Urinary bladder (tissue), 4 donors: ENCODE data around the gene EPM2A. TPM values are rescaled to one million over a fixed set of nuclear protein-coding genes. Genes with fewer than 3 reads are reported as not detected.
A peak's percentile ranks its signal among the peaks of the same experiment; 100 is the strongest.

Experiments used
- DNase-seq: peaks from one replicate; pipeline ENCODE4 v3.0.0-alpha.2; 2015; ENCODE audit errors: extremely low spot score
- H3K27ac ChIP-seq: one replicate; pipeline ENCODE4 v1.5.1; 2013; ENCODE audit warnings: low read depth, mild to moderate bottlenecking, moderate library complexity
- H3K36me3 ChIP-seq: one replicate; pipeline ENCODE4 v1.6.1; 2013; ENCODE audit warnings: mild to moderate bottlenecking, moderate library complexity; ENCODE audit not compliant: insufficient read depth
- H3K4me1 ChIP-seq: one replicate; pipeline ENCODE4 v1.6.1; 2013; ENCODE audit warnings: mild to moderate bottlenecking, moderate library complexity; ENCODE audit not compliant: insufficient read depth
- H3K4me3 ChIP-seq: one replicate; pipeline ENCODE4 v1.5.1; 2013; ENCODE audit warnings: low read depth, low read length
- WGBS: extraction: QIAGEN DNeasy Blood & Tissue Kit; methylation state at CpG from one replicate; pipeline ENCODE4 v1.1.7; 2013; 5-methylcytosine and 5-hydroxymethylcytosine counted together
- polyA plus RNA-seq: library from polyadenylated mRNA; stranded (reverse); fragments of 200-250 nt; gene quantifications from one replicate; pipeline ENCODE4 v1.2.3, GENCODE V29; 2013
- total RNA-seq: library from RNA; depleted of rRNA; stranded (reverse); fragments of >200 nt; gene quantifications from one replicate; pipeline ENCODE4 v1.2.3, GENCODE V29; 2014
- donor health status: healthy with polysubstance abuse.
- donor health status: healthy.

EPM2A gene
- total RNA-seq = 22.5 TPM
- 25.3 TPM for polyA plus RNA-seq

- Histone ChIP-seq H3K4me1 (no peaks in the 10 kb centered on the region), H3K4me3 (peak within 1 kb of the TSS; percentile 81), H3K27ac (peak within 1 kb of the TSS; percentile 89), H3K36me3 (no peaks in the 10 kb centered on the region)
- peak; percentile 21 for DNase-seq
- under 1% methylated on average over 69 of the region's 69 CpGs for WGBS
Observed at GRCh38 chr6:145735356-145736165, at the start of gene EPM2A. Gene EPM2A (minus strand): TSS chr6:145735520. CDS start chr6:145735498, 22 bp downstream.

GRCh38 chr6:145784683-145785082 is 49.4 kb upstream of the EPM2A start:
- no peak for DNase-seq
- no peaks in the 10 kb centered on the region for H3K4me1 ChIP-seq
- H3K4me3 ChIP-seq = no peak overlapping the region
- WGBS = 65% methylated on average over 1 of the region's 1 CpG
- no peak overlapping the region for H3K27ac ChIP-seq
- H3K36me3 ChIP-seq = no peaks in the 10 kb centered on the region

GRCh38 chr6:145783796-145784195 is 48.5 kb upstream of the EPM2A start:
- no peaks in the 10 kb centered on the region for H3K36me3 ChIP-seq
- no peak for DNase-seq
- H3K27ac ChIP-seq = no peak overlapping the region
- H3K4me1 ChIP-seq = no peaks in the 10 kb centered on the region
- 81% methylated on average over 5 of the region's 5 CpGs for WGBS
- H3K4me3 ChIP-seq = no peak overlapping the region

GRCh38 chr6:145772846-145773245 is 37.5 kb upstream of the EPM2A start:
- H3K4me3 ChIP-seq = no peak overlapping the region
- H3K4me1 ChIP-seq = no peaks in the 10 kb centered on the region
- WGBS = 86% methylated on average over 1 of the region's 1 CpG
- DNase-seq = no peak
- no peaks in the 10 kb centered on the region for H3K36me3 ChIP-seq
- H3K27ac ChIP-seq = no peak overlapping the region

- Histone ChIP-seq H3K4me3 (no peak overlapping the region), H3K36me3 (no peaks in the 10 kb centered on the region), H3K4me1 (no peaks in the 10 kb centered on the region), H3K27ac (no peak overlapping the region)
- no peak for DNase-seq
Observed at GRCh38 chr6:145765449-145765848, 30.1 kb upstream of the EPM2A start.

- H3K4me1 ChIP-seq = no peaks in the 10 kb centered on the region
- no peak for DNase-seq
- no peaks in the 10 kb centered on the region for H3K36me3 ChIP-seq
- no peak overlapping the region for H3K4me3 ChIP-seq
- H3K27ac ChIP-seq = no peak overlapping the region
Observed at GRCh38 chr6:145763742-145764141, 28.4 kb upstream of the EPM2A start.

- Histone ChIP-seq H3K4me1 (no peaks in the 10 kb centered on the region), H3K4me3 (no peak overlapping the region), H3K27ac (no peak overlapping the region), H3K36me3 (no peaks in the 10 kb centered on the region)
- DNase-seq = no peak
Observed at GRCh38 chr6:145761584-145761983, 26.3 kb upstream of the EPM2A start.

GRCh38 chr6:145758113-145758512 is 22.8 kb upstream of the EPM2A start:
- Histone ChIP-seq H3K4me3 (no peak overlapping the region), H3K36me3 (no peaks in the 10 kb centered on the region), H3K27ac (no peak overlapping the region), H3K4me1 (no peaks in the 10 kb centered on the region)
- no peak for DNase-seq
- WGBS = 88% methylated on average over 4 of the region's 4 CpGs

- no peak overlapping the region for H3K27ac ChIP-seq
- H3K36me3 ChIP-seq = no peaks in the 10 kb centered on the region
- DNase-seq = peak; percentile 64
- no peak overlapping the region for H3K4me3 ChIP-seq
- no peaks in the 10 kb centered on the region for H3K4me1 ChIP-seq
- WGBS = 27% methylated on average over 1 of the region's 1 CpG
Observed at GRCh38 chr6:145756170-145756662, 20.9 kb upstream of the EPM2A start.

GRCh38 chr6:145755682-145756081 is 20.4 kb upstream of the EPM2A start:
- Histone ChIP-seq H3K27ac (no peak overlapping the region), H3K36me3 (no peaks in the 10 kb centered on the region), H3K4me3 (no peak overlapping the region), H3K4me1 (no peaks in the 10 kb centered on the region)
- DNase-seq = no peak

GRCh38 chr6:145752638-145753037 is 17.3 kb upstream of the EPM2A start:
- H3K27ac ChIP-seq = no peak overlapping the region
- WGBS = 82% methylated on average over 2 of the region's 2 CpGs
- H3K4me3 ChIP-seq = no peak overlapping the region
- H3K36me3 ChIP-seq = no peaks in the 10 kb centered on the region
- DNase-seq = no peak
- no peaks in the 10 kb centered on the region for H3K4me1 ChIP-seq

- Histone ChIP-seq H3K36me3 (no peaks in the 10 kb centered on the region), H3K27ac (no peak overlapping the region), H3K4me3 (no peak overlapping the region), H3K4me1 (no peaks in the 10 kb centered on the region)
- no peak for DNase-seq
- WGBS = 52% methylated on average over 1 of the region's 1 CpG
Observed at GRCh38 chr6:145749632-145750031, 14.3 kb upstream of the EPM2A start.

GRCh38 chr6:145745861-145746260 is 10.5 kb upstream of the EPM2A start:
- H3K4me1 ChIP-seq = no peaks in the 10 kb centered on the region
- no peak for DNase-seq
- 89% methylated on average over 1 of the region's 1 CpG for WGBS
- H3K4me3 ChIP-seq = no peak overlapping the region
- no peak overlapping the region for H3K27ac ChIP-seq
- no peaks in the 10 kb centered on the region for H3K36me3 ChIP-seq

- Histone ChIP-seq H3K4me1 (no peaks in the 10 kb centered on the region), H3K36me3 (no peaks in the 10 kb centered on the region), H3K4me3 (no peak overlapping the region), H3K27ac (no peak overlapping the region)
- DNase-seq = no peak
- 84% methylated on average over 2 of the region's 2 CpGs for WGBS
Observed at GRCh38 chr6:145744619-145745018, 9.3 kb upstream of the EPM2A start.
